ENCODE data around the gene SELENOK.

The SELENOK gene

GRCh38 chr3:53834429-53835095 lies 57.1 kb downstream of the SELENOK start:
- H3K4me3 ChIP-seq (ENCODE audit: low read depth, low read length): no peak overlapping the region
- TF ChIP-seq CTCF (IDR thresholded peaks at IDR 0.05; ENCODE audit: low read depth, low read length, missing control alignments): no peak
- DNase-seq (ENCODE audit: low read depth): no peak
